A549 (cell line): ENCODE results near the gene PRKAG2.

ENCODE experiments used
- CEBPB ChIP-seq, 2 experiments: fragments of >200 bp in 1 of 2; sonication (Bioruptor Twin) in 1 of 2; formaldehyde crosslinking in 1 of 2; IDR thresholded peaks; 2 replicates each; pipeline ENCODE4 v1.6.1; 2012 to 2016
- CTCF ChIP-seq: fragments of >200 bp; sonication (Bioruptor Twin); formaldehyde crosslinking; IDR thresholded peaks from 3 replicates; pipeline ENCODE4 v1.5.1; 2016
- KDM1A ChIP-seq: fragments of 200-600 bp; sonication (generic); IDR thresholded peaks from 2 replicates; pipeline ENCODE4 v1.6.1; 2016; ENCODE audit warnings: low read depth, mild to moderate bottlenecking
- NFE2L2 ChIP-seq: fragments of 150-350 bp; conservative IDR thresholded peaks from 2 replicates; pipeline ENCODE4 v1.6.1; 2014; ENCODE audit warnings: low read length
- RAD21 ChIP-seq, 2 experiments: fragments of >200 bp in 1 of 2; sonication (Bioruptor Twin) in 1 of 2; formaldehyde crosslinking in 1 of 2; IDR thresholded peaks in 1 of 2; conservative IDR thresholded peaks in 1 of 2; 2 replicates in 1 of 2; 3 replicates in 1 of 2; pipeline ENCODE4 v1.6.1; 2012 to 2018; ENCODE audit warnings: inconsistent platforms in 1 of 2
- REST ChIP-seq: fragments of 200-600 bp; sonication (generic); IDR thresholded peaks from 2 replicates; pipeline ENCODE4 v1.6.1; 2016; ENCODE audit warnings: antibody characterized with exemption, mild to moderate bottlenecking, moderate library complexity
- SMC3 ChIP-seq: fragments of >200 bp; sonication (Bioruptor Twin); formaldehyde crosslinking; IDR thresholded peaks from 3 replicates; pipeline ENCODE4 v1.6.1; 2018; ENCODE audit warnings: inconsistent platforms

- TF ChIP-seq RAD21 (conservative IDR thresholded peaks at IDR 0.05 in 1 of 2, IDR thresholded peaks at IDR 0.05 in 1 of 2) (no peak), REST (no peak), SMC3 (no peak), CTCF (no peak), NFE2L2 (no peak), CEBPB (IDR thresholded peaks at IDR 0.05) (no peak), KDM1A (no peak)
These were observed 38.0 kb downstream of the PRKAG2 start for GRCh38 chr7:151838861-151839381.
